ENCODE data around the gene DPP9. TPM values are rescaled to one million over a fixed set of nuclear protein-coding genes. Genes with fewer than 3 reads are reported as not detected.

The DPP9 gene
- total RNA-seq, 1 experiment from 2014 or later = 46.4 TPM

GRCh38 chr19:4691373-4691772, 32.3 kb downstream of the DPP9 start:
- Histone ChIP-seq H3K4ac (ENCODE audit: low read depth, low read length) (no peak overlapping the region), H3K14ac (ENCODE audit: insufficient read depth, low read length) (no peak overlapping the region), H2BK120ac (ENCODE audit: low read depth, low read length, poor library complexity, severe bottlenecking) (no peak overlapping the region), H3K56ac (ENCODE audit: insufficient read length, low read depth, low read length) (no peak overlapping the region), H2BK20ac (ENCODE audit: low read depth, low read length, poor library complexity, severe bottlenecking) (no peak overlapping the region), H3K9me3 (ENCODE audit: control insufficient read depth, low read depth, low read length) (no peaks in the 10 kb centered on the region), H3K23ac (ENCODE audit: insufficient read length, low read depth, low read length) (no peak overlapping the region), H3K79me1 (ENCODE audit: insufficient read depth, low read depth, low read length, poor library complexity, severe bottlenecking) (no peaks in the 10 kb centered on the region), H3K23me2 (ENCODE audit: insufficient read length, low read depth, low read length, poor library complexity, severe bottlenecking) (no peaks in the 10 kb centered on the region), H3K18ac (ENCODE audit: insufficient read length, low read depth, low read length) (no peak overlapping the region), H3K79me2 (ENCODE audit: insufficient read depth, low read length) (no peaks in the 10 kb centered on the region), H4K20me1 (ENCODE audit: control insufficient read depth, insufficient read depth, insufficient read length) (no peaks in the 10 kb centered on the region), H2BK15ac (ENCODE audit: low read depth, low read length) (no peak overlapping the region), H2BK5ac (ENCODE audit: insufficient read length, low read length) (no peak overlapping the region), H4K91ac (ENCODE audit: insufficient read length, low read depth, low read length) (no peak overlapping the region), H3K9ac (ENCODE audit: extremely low read depth, insufficient read length, low read length) (no peak overlapping the region), H2BK12ac (ENCODE audit: insufficient read length, low read depth, low read length) (no peak overlapping the region), H3K4me1 (ENCODE audit: insufficient read depth, low read length) (no peaks in the 10 kb centered on the region), H2AFZ (ENCODE audit: low read length) (no peak overlapping the region), H4K5ac (ENCODE audit: insufficient read length, low read depth, low read length) (no peak overlapping the region), H4K8ac (replicated peaks; ENCODE audit: insufficient read length, low read depth, low read length) (no peak overlapping the region), H2AK5ac (ENCODE audit: insufficient read length, low read length) (no peak overlapping the region), H3K27me3 (ENCODE audit: insufficient read depth, low read length) (no peaks in the 10 kb centered on the region), H3T11ph (ENCODE audit: low read length) (no peak overlapping the region), H3K27ac (ENCODE audit: insufficient read length, low read depth, low read length) (no peak overlapping the region), H3K4me2 (ENCODE audit: insufficient read depth, insufficient read length, low read length) (no peak overlapping the region)
- no CpG with 5 or more reads among the region's 9 CpGs for WGBS (ENCODE audit: extremely low coverage, insufficient read length, low lambda C conversion rate)
- H3K4me3 Mint-ChIP-seq = no peak overlapping the region
- H3K27me3 Mint-ChIP-seq (ENCODE audit: low read depth) = no peaks in the 10 kb centered on the region
- H3K27ac Mint-ChIP-seq = no peak overlapping the region
- H3K9me3 Mint-ChIP-seq = no peaks in the 10 kb centered on the region
- TF ChIP-seq, protein P1, sequence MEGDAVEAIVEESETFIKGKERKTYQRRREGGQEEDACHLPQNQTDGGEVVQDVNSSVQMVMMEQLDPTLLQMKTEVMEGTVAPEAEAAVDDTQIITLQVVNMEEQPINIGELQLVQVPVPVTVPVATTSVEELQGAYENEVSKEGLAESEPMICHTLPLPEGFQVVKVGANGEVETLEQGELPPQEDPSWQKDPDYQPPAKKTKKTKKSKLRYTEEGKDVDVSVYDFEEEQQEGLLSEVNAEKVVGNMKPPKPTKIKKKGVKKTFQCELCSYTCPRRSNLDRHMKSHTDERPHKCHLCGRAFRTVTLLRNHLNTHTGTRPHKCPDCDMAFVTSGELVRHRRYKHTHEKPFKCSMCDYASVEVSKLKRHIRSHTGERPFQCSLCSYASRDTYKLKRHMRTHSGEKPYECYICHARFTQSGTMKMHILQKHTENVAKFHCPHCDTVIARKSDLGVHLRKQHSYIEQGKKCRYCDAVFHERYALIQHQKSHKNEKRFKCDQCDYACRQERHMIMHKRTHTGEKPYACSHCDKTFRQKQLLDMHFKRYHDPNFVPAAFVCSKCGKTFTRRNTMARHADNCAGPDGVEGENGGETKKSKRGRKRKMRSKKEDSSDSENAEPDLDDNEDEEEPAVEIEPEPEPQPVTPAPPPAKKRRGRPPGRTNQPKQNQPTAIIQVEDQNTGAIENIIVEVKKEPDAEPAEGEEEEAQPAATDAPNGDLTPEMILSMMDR (conservative IDR thresholded peaks at IDR 0.05) = no peak
- H3K4me1 Mint-ChIP-seq = no peaks in the 10 kb centered on the region
- peaks cover 27 to 69% (median 52%) of the 10 kb centered on the region in 3 experiments for H3K36me3 Mint-ChIP-seq (ENCODE audit: insufficient read depth in 1 of 3, low read depth in 3 of 3)
- no peak for DNase-seq
